Left ventricle myocardium inferior (tissue), 1 donor: ENCODE results near the gene ANKLE1. TPM values are rescaled to one million over a fixed set of nuclear protein-coding genes. Genes with fewer than 3 reads are reported as not detected.

Source experiments
- DNase-seq: peaks from one replicate; pipeline ENCODE4 v3.0.0-alpha.2; 2020
- H3K27ac ChIP-seq: fragments of 200-600 bp; replicated peaks from 2 replicates; pipeline ENCODE4 v1.8.0; 2021
- H3K27me3 ChIP-seq: fragments of 200-600 bp; 2 replicates; pipeline ENCODE4 v1.8.0; 2021; ENCODE audit warnings: low read depth
- H3K36me3 ChIP-seq: fragments of 200-600 bp; 2 replicates; pipeline ENCODE4 v1.8.0; 2021
- H3K4me1 ChIP-seq: fragments of 200-600 bp; 2 replicates; pipeline ENCODE4 v1.8.0; 2021
- H3K4me3 ChIP-seq: fragments of 200-600 bp; 2 replicates; pipeline ENCODE4 v1.8.0; 2021; ENCODE audit warnings: mild to moderate bottlenecking, moderate library complexity
- H3K9me3 ChIP-seq: fragments of 200-600 bp; replicated peaks from 2 replicates; pipeline ENCODE4 v1.8.0; 2021
- CTCF ChIP-seq: fragments of 200-600 bp; IDR thresholded peaks from 2 replicates; pipeline ENCODE4 v1.8.0; 2021; ENCODE audit warnings: antibody characterized with exemption, mild to moderate bottlenecking, borderline replicate concordance
- intact Hi-C: fragments of 100-400 bp; cut with micrococcal nuclease; formaldehyde crosslinking; loops from one replicate; pipeline ENCODE4 v1.11.0; 2022
- total RNA-seq: library from RNA; stranded (reverse); fragmentation: NEBNext Ultra II Directional; extraction: Animal tissue kit (Norgen Biotek cat#: 25700); gene quantifications from one replicate; pipeline ENCODE4 v1.2.1, GENCODE V29; 2021
- donor health status: DM: no; HTN: yes; CAD: no; lungs with severe emphysema.

Gene ANKLE1
- total RNA-seq, 1 donor from 2014 or later, result 0.11 TPM

- no peaks in the 10 kb centered on the region for H3K9me3 ChIP-seq
- peaks cover 45% of the 10 kb centered on the region for H3K36me3 ChIP-seq
- peak overlapping the region; percentile 87 for H3K27ac ChIP-seq
- intact Hi-C loops, result no loop called here
- H3K4me3 ChIP-seq, result peak overlapping the region; percentile 72
- no peak for TF ChIP-seq CTCF
- peaks cover 43% of the 10 kb centered on the region for H3K4me1 ChIP-seq
- DNase-seq, result no peak
- H3K27me3 ChIP-seq, result no peaks in the 10 kb centered on the region
Measured at GRCh38 chr19:17236811-17237543, 44.7 kb upstream of the ANKLE1 start.

GRCh38 chr19:17237747-17238706, 43.7 kb upstream of the ANKLE1 start:
- Histone ChIP-seq H3K27ac (no peak overlapping the region), H3K4me1 (peaks cover 53% of the 10 kb centered on the region), H3K4me3 (no peak overlapping the region), H3K9me3 (no peaks in the 10 kb centered on the region), H3K36me3 (peaks cover 35% of the 10 kb centered on the region), H3K27me3 (no peaks in the 10 kb centered on the region)
- TF ChIP-seq CTCF, result no peak
- intact Hi-C loops, result no loop called here
- no peak for DNase-seq

- DNase-seq, result no peak
- TF ChIP-seq CTCF, result no peak
- intact Hi-C loops, result no loop called here
- Histone ChIP-seq H3K4me1 (peaks cover 64% of the 10 kb centered on the region), H3K27me3 (no peaks in the 10 kb centered on the region), H3K36me3 (peaks cover 30% of the 10 kb centered on the region), H3K4me3 (no peak overlapping the region), H3K27ac (peak overlapping the region; percentile 19), H3K9me3 (no peaks in the 10 kb centered on the region)
Measured at GRCh38 chr19:17240062-17240752, 41.5 kb upstream of the ANKLE1 start.

GRCh38 chr19:17240826-17241399, 40.8 kb upstream of the ANKLE1 start:
- H3K36me3 ChIP-seq, result peaks cover 30% of the 10 kb centered on the region
- no peaks in the 10 kb centered on the region for H3K9me3 ChIP-seq
- DNase-seq, result no peak
- peaks cover 58% of the 10 kb centered on the region for H3K4me1 ChIP-seq
- H3K27ac ChIP-seq, result peak overlapping the region; percentile 93
- H3K4me3 ChIP-seq, result no peak overlapping the region
- intact Hi-C loops, result no loop called here
- no peak for TF ChIP-seq CTCF
- H3K27me3 ChIP-seq, result no peaks in the 10 kb centered on the region
